Measurements from ENCODE around the gene MTFMT.

The MTFMT gene

DNA sequence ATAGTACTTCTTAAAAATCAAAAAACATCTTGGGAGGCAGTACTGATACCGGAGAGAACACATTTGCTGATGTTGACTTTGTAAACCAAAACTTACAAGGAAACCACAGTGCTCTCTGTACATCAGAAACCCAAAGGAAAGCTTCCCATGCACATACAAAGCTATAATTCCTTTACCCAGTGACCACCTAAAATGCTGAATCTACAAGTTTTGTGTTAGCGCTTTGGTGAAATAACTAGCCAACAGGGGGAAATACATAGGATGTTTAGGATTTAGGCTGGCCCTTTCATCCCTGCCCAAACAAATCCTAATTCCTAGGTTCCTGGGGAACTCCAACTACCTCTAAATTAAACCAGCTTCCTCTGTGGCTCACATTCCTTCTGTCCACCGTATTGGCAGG lies 24.4 kb downstream of the MTFMT start:
- Histone ChIP-seq H3K27me3 (ENCODE audit: insufficient read depth, poor library complexity, severe bottlenecking) (no peaks in the 10 kb centered on the region), H3K27ac (replicated peaks) (no peak overlapping the region), H3K4me3 (replicated peaks; ENCODE audit: insufficient read depth, low read length) (no peak overlapping the region)
- no peak for TF ChIP-seq SPI1 (IDR thresholded peaks at IDR 0.05; ENCODE audit: borderline replicate concordance, low read depth)
- TF ChIP-seq GABPA (IDR thresholded peaks at IDR 0.05; ENCODE audit: low read depth), result no peak
- TF ChIP-seq, protein P1, sequence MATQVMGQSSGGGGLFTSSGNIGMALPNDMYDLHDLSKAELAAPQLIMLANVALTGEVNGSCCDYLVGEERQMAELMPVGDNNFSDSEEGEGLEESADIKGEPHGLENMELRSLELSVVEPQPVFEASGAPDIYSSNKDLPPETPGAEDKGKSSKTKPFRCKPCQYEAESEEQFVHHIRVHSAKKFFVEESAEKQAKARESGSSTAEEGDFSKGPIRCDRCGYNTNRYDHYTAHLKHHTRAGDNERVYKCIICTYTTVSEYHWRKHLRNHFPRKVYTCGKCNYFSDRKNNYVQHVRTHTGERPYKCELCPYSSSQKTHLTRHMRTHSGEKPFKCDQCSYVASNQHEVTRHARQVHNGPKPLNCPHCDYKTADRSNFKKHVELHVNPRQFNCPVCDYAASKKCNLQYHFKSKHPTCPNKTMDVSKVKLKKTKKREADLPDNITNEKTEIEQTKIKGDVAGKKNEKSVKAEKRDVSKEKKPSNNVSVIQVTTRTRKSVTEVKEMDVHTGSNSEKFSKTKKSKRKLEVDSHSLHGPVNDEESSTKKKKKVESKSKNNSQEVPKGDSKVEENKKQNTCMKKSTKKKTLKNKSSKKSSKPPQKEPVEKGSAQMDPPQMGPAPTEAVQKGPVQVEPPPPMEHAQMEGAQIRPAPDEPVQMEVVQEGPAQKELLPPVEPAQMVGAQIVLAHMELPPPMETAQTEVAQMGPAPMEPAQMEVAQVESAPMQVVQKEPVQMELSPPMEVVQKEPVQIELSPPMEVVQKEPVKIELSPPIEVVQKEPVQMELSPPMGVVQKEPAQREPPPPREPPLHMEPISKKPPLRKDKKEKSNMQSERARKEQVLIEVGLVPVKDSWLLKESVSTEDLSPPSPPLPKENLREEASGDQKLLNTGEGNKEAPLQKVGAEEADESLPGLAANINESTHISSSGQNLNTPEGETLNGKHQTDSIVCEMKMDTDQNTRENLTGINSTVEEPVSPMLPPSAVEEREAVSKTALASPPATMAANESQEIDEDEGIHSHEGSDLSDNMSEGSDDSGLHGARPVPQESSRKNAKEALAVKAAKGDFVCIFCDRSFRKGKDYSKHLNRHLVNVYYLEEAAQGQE (IDR thresholded peaks at IDR 0.05; ENCODE audit: insufficient replicate concordance, low read depth), result no peak
- TF ChIP-seq, protein P2, sequence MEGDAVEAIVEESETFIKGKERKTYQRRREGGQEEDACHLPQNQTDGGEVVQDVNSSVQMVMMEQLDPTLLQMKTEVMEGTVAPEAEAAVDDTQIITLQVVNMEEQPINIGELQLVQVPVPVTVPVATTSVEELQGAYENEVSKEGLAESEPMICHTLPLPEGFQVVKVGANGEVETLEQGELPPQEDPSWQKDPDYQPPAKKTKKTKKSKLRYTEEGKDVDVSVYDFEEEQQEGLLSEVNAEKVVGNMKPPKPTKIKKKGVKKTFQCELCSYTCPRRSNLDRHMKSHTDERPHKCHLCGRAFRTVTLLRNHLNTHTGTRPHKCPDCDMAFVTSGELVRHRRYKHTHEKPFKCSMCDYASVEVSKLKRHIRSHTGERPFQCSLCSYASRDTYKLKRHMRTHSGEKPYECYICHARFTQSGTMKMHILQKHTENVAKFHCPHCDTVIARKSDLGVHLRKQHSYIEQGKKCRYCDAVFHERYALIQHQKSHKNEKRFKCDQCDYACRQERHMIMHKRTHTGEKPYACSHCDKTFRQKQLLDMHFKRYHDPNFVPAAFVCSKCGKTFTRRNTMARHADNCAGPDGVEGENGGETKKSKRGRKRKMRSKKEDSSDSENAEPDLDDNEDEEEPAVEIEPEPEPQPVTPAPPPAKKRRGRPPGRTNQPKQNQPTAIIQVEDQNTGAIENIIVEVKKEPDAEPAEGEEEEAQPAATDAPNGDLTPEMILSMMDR (IDR thresholded peaks at IDR 0.05; ENCODE audit: insufficient read depth, low read length), result no peak
- no peak for TF ChIP-seq POLR2AphosphoS5 (IDR thresholded peaks at IDR 0.05; ENCODE audit: low read depth)
- no peak for DNase-seq (ENCODE audit: low read depth in 1 of 2, low spot score in 1 of 2)

DNA sequence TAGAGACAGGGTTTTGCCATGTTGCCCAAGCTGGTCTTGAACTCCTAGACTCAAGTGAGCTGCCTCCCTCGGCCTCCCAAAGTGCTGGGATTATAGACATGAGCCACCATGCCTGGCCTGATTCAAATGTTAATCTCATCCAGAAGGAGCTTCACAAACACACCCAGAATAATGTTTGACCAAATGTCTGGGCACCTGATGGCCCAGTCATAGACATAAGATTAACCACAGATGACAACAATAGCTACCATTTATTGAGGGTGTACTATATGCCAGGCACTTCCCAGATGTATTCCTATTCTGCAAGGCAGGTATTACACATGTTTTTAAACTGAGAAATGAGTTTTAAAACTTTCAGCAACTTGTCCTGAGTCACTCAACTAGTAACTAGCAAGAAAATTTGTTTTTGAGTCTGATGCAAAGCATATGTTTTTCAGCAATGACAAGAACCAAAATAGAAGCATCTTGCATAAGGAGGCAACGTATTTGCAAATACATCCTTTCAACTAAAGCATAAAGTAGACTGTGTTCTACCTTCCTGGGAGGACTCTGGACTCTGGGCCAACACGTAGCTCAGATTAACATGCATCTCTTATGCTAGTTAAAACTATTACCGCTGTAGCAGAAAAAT lies 31.6 kb downstream of the MTFMT start:
- no peak for TF ChIP-seq POLR2AphosphoS5 (IDR thresholded peaks at IDR 0.05; ENCODE audit: low read depth)
- TF ChIP-seq, protein P1 (IDR thresholded peaks at IDR 0.05; ENCODE audit: insufficient replicate concordance, low read depth), result no peak
- no peak for TF ChIP-seq SPI1 (IDR thresholded peaks at IDR 0.05; ENCODE audit: borderline replicate concordance, low read depth)
- TF ChIP-seq, protein P2 (IDR thresholded peaks at IDR 0.05; ENCODE audit: insufficient read depth, low read length), result no peak
- no peak for TF ChIP-seq GABPA (IDR thresholded peaks at IDR 0.05; ENCODE audit: low read depth)
- Histone ChIP-seq H3K27ac (replicated peaks) (no peak overlapping the region), H3K27me3 (ENCODE audit: insufficient read depth, poor library complexity, severe bottlenecking) (no peaks in the 10 kb centered on the region), H3K4me3 (replicated peaks; ENCODE audit: insufficient read depth, low read length) (no peak overlapping the region)
- DNase-seq (ENCODE audit: low read depth in 1 of 2, low spot score in 1 of 2), result no peak

DNA sequence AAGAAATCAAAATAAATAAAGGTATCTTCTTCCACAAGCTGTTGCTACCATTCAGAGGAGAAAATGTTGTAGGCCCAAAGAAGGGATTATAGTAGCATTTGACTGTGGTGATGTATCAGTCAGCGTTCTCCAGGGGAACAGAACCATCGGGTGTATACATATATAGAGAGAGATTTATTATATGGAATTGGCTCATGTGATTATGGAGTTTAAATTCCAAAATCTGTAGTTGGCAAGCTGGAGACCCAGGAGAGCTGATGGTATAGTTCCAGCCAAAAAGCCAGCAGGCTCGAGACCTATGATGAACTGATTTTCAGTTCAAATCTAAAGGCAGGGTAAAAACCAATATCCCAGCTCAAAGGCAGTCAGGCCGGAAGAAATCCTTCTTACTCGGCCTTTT lies 32.4 kb downstream of the MTFMT start:
- H3K27ac ChIP-seq (replicated peaks), result no peak overlapping the region
- DNase-seq (ENCODE audit: low read depth in 1 of 2, low spot score in 1 of 2), result no peak
- no peak for TF ChIP-seq SPI1 (IDR thresholded peaks at IDR 0.05; ENCODE audit: borderline replicate concordance, low read depth)
- TF ChIP-seq, protein P1 (IDR thresholded peaks at IDR 0.05; ENCODE audit: insufficient replicate concordance, low read depth), result no peak
- no peak for TF ChIP-seq GABPA (IDR thresholded peaks at IDR 0.05; ENCODE audit: low read depth)
- TF ChIP-seq, protein P2 (IDR thresholded peaks at IDR 0.05; ENCODE audit: insufficient read depth, low read length), result no peak
- TF ChIP-seq POLR2AphosphoS5 (IDR thresholded peaks at IDR 0.05; ENCODE audit: low read depth), result no peak
- no peaks in the 10 kb centered on the region for H3K27me3 ChIP-seq (ENCODE audit: insufficient read depth, poor library complexity, severe bottlenecking)
- no peak overlapping the region for H3K4me3 ChIP-seq (replicated peaks; ENCODE audit: insufficient read depth, low read length)

Data from HL-60 (cell line).